Measurements from ENCODE around the gene DPP10. TPM values are rescaled to one million over a fixed set of nuclear protein-coding genes. Genes with fewer than 3 reads are reported as not detected.

DPP10 gene
- total RNA-seq, 1 experiment from 2014 or later: not detected

GRCh38 chr2:115413791-115414190 lies 971.4 kb downstream of the DPP10 start:
- ChIA-PET CTCF (no interaction called here), POLR2A (no interaction called here)
- Histone ChIP-seq H3K27me3 (ENCODE audit: control insufficient read depth, insufficient read depth, low read length) (no peaks in the 10 kb centered on the region), H3K4me1 (ENCODE audit: control insufficient read depth, insufficient read depth, low read length) (no peaks in the 10 kb centered on the region), H3K36me3 (ENCODE audit: control insufficient read depth, insufficient read depth, low read length) (no peaks in the 10 kb centered on the region), H3K27ac (ENCODE audit: low read length) (no peak overlapping the region), H3K9me3 (ENCODE audit: control insufficient read depth, insufficient read depth, low read depth, low read length) (no peaks in the 10 kb centered on the region), H3K4me3 (ENCODE audit: low read depth in 2 of 2, low read length in 2 of 2) (no peak overlapping the region)
- in situ Hi-C loops (cut with HindIII; ENCODE audit: low pct_unique_long_range_greater_than_20kb, low sequenced_read_pairs) (no loop called here), intact Hi-C loops (cut with micrococcal nuclease; ENCODE audit: unreplicated experiment) (no loop called here)
- no peak for DNase-seq (ENCODE audit: low read depth, low spot score)
- BruUV-seq (replicated peaks): no TSS peak
- no peak for TF ChIP-seq TCF7L2 (IDR thresholded peaks at IDR 0.05; ENCODE audit: low read depth, low read length)
- no peak for TF ChIP-seq REST (IDR thresholded peaks at IDR 0.05; ENCODE audit: insufficient read depth in 1 of 2, low read depth in 2 of 2, low read length in 1 of 2)
- no peak for TF ChIP-seq POLR2AphosphoS5 (IDR thresholded peaks at IDR 0.05; ENCODE audit: low read depth, low read length)
- no peak for TF ChIP-seq CTCF (IDR thresholded peaks at IDR 0.05)
- TF ChIP-seq SIN3A (IDR thresholded peaks at IDR 0.05; ENCODE audit: borderline replicate concordance, insufficient read depth, low read depth, low read length): no peak
- no peak for ATAC-seq

- ChIA-PET CTCF (no interaction called here), POLR2A (no interaction called here)
- no TSS peak for BruUV-seq (replicated peaks)
Measured at GRCh38 chr2:115414466-115414865, 972.0 kb downstream of the DPP10 start.

More at GRCh38 chr2:115414466-115414865, 972.0 kb downstream of the DPP10 start:
- H3K9me3 ChIP-seq (ENCODE audit: control insufficient read depth, insufficient read depth, low read depth, low read length): no peaks in the 10 kb centered on the region
- in situ Hi-C loops (cut with HindIII; ENCODE audit: low pct_unique_long_range_greater_than_20kb, low sequenced_read_pairs) (no loop called here), intact Hi-C loops (cut with micrococcal nuclease; ENCODE audit: unreplicated experiment) (no loop called here)
- no peaks in the 10 kb centered on the region for H3K4me1 ChIP-seq (ENCODE audit: control insufficient read depth, insufficient read depth, low read length)
- no peak for DNase-seq (ENCODE audit: low read depth, low spot score)
- ATAC-seq: no peak
- H3K36me3 ChIP-seq (ENCODE audit: control insufficient read depth, insufficient read depth, low read length): no peaks in the 10 kb centered on the region
- no peak overlapping the region for H3K4me3 ChIP-seq (ENCODE audit: low read depth in 2 of 2, low read length in 2 of 2)
- no peak overlapping the region for H3K27ac ChIP-seq (ENCODE audit: low read length)
- TF ChIP-seq TCF7L2 (IDR thresholded peaks at IDR 0.05; ENCODE audit: low read depth, low read length) (no peak), REST (IDR thresholded peaks at IDR 0.05; ENCODE audit: insufficient read depth in 1 of 2, low read depth in 2 of 2, low read length in 1 of 2) (no peak), SIN3A (IDR thresholded peaks at IDR 0.05; ENCODE audit: borderline replicate concordance, insufficient read depth, low read depth, low read length) (no peak), POLR2AphosphoS5 (IDR thresholded peaks at IDR 0.05; ENCODE audit: low read depth, low read length) (no peak), CTCF (IDR thresholded peaks at IDR 0.05) (no peak)
- H3K27me3 ChIP-seq (ENCODE audit: control insufficient read depth, insufficient read depth, low read length): no peaks in the 10 kb centered on the region
